Activated T-cell treated with anti-CD3 and anti-CD28 coated beads, Interleukin-2, amount 50 U/mL, for 4 hours (primary cell): Measurements from ENCODE around the gene TBC1D21. TPM values are rescaled to one million over a fixed set of nuclear protein-coding genes. Genes with fewer than 3 reads are reported as not detected.
"Not testable (repeated sequence)": the region's sequence is repeated elsewhere in the genome, so short reads cannot be mapped to it uniquely, and the experiment has no call there.

Source experiments
- ATAC-seq, 2 donors: fragments of 200-7000 bp; cut with Tn5 transposase; one replicate each; pipeline ENCODE4 v1.10.0; 2021
- DNase-seq: peaks from one replicate; pipeline ENCODE4 v3.0.0-alpha.2; 2020
- H3K27me3 Mint-ChIP-seq: one replicate; pipeline ENCODE4 v1.8.0; 2021; ENCODE audit warnings: low read depth, mixed read lengths
- H3K36me3 Mint-ChIP-seq: one replicate; pipeline ENCODE4 v1.8.0; 2022; ENCODE audit warnings: mixed read lengths; ENCODE audit not compliant: insufficient read depth
- H3K4me1 Mint-ChIP-seq: one replicate; pipeline ENCODE4 v1.8.0; 2021; ENCODE audit warnings: low read depth, mixed read lengths
- H3K4me3 Mint-ChIP-seq: one replicate; pipeline ENCODE4 v1.8.0; 2021; ENCODE audit warnings: mild to moderate bottlenecking, moderate library complexity, mixed read lengths
- H3K9me3 Mint-ChIP-seq: one replicate; pipeline ENCODE4 v1.8.0; 2021; ENCODE audit warnings: mixed read lengths
- total RNA-seq, 3 donors: library from RNA; stranded (reverse); gene quantifications; one replicate each; pipeline ENCODE4 v1.2.1, GENCODE V29; 2021

Gene TBC1D21
- total RNA-seq, 3 donors from 2014 or later: not detected

DNA sequence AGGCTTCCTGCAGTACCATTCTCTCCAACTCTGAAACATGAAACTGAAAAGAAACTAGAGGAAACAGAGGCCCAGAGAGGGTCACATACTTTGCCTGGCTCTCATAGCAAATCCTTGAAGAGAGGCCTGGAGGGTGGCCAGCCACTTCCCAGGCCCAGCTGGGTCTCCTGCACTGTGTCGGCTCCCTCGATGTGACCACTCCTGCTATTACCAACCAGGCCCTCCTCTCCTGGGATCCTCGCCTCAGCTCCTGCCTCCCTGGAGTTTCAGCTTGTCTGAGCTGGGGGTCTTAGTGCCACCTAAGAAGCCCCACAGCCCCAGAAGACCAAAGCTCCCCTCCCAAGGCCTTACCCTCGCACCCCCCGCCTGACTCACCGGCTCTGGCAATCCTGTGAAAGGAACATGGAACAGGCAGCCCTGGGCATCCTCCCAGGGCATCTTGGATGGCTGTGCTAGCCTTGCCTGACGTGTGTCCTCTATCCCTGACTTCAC lies 57.5 kb downstream of the TBC1D21 start:
- Mint-ChIP-seq H3K4me3 (no peak overlapping the region), H3K9me3 (no peaks in the 10 kb centered on the region), H3K36me3 (no peaks in the 10 kb centered on the region), H3K4me1 (peaks cover 19% of the 10 kb centered on the region), H3K27me3 (peaks cover 2% of the 10 kb centered on the region)
- ATAC-seq (no peak), DNase-seq (no peak)

DNA sequence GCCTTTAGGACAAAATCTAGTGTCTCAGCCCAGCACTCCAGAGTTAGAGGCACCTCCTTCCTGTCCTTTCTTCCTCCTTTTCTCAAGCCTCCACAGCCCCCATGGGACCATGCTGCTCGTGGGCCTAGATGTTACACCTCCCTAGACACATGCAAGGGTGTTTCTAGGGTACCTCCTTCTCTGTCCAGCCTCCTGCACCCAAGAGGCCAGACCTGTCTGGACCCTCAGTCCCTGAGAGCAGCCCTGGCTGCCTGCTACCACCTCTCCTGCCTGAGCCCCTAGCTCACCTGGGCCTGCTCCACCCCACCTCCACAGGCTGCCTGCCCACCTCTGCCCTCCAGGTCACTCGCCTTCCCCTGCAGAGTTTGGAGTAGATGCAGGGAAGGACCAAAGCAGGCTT lies 58.1 kb downstream of the TBC1D21 start:
- Mint-ChIP-seq H3K27me3 (peaks cover 2% of the 10 kb centered on the region), H3K9me3 (no peaks in the 10 kb centered on the region), H3K4me1 (peaks cover 18% of the 10 kb centered on the region), H3K4me3 (no peak overlapping the region), H3K36me3 (no peaks in the 10 kb centered on the region)
- DNase-seq: no peak
- ATAC-seq: no peak

DNA sequence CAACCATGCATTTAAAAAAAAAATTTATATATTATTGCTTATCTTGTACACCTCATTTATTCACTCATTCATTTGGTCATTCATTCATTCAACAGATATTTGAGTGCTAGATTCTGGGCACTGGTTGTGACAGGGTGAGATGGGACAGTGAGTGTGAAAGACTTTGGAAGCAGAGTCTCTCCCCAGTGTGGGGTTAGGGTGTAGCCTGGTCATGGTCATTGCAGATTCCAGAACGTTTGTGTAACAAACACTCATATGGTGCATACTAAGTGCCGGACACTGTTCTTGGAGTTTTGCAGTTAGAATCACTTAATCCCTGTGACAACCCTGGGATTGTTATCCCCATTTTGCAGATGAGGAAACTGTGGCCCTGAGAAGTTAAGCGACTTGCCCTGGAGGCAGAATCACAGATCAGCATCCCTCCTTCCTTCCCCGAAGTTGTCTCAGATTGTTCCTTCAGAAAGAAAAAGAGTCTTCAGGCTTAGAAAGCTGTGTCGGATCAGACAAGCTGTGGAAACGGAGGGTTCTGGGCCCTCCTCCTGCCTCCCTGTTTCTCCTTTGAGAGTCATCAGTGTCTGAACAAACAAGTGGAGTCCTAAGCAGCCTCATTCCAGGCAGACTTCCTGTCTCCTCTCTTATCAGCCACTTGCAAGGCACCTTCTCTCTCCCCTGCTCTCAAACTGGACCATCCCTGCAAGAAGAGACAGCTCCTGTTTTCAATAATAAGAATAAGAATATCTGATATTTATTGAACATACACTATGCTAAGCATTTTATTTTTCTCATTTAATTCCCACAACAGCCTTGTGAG lies 59.2 kb downstream of the TBC1D21 start:
- Mint-ChIP-seq H3K36me3 (no peaks in the 10 kb centered on the region), H3K4me1 (peaks cover 18% of the 10 kb centered on the region), H3K9me3 (no peaks in the 10 kb centered on the region), H3K4me3 (no peak overlapping the region), H3K27me3 (peaks cover 2% of the 10 kb centered on the region)
- ATAC-seq (no peak), DNase-seq (no peak)

DNA sequence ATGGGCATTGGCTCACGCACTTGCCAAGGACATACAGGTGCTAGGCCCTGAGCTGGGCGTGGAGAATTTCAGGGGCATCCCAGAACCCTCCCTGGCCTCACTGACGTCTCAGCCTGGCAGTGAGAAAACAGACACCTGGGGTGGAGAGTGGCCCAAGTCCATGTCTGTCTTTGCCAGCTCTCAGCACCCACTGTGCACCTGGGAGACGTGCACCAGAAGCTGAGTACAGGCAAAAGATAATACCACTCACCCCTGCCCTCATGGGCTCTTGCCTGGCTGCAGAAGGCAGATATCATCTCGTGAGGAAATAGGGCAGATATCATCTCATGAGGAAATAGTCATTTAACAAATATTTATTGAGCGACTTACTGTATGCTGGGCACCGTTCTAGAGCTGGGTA lies 60.9 kb downstream of the TBC1D21 start:
- ATAC-seq (no peak), DNase-seq (no peak)
- H3K27me3 Mint-ChIP-seq: no peaks in the 10 kb centered on the region
- H3K4me1 Mint-ChIP-seq: peaks cover 11% of the 10 kb centered on the region
- no peaks in the 10 kb centered on the region for H3K36me3 Mint-ChIP-seq
- no peak overlapping the region for H3K4me3 Mint-ChIP-seq
- no peaks in the 10 kb centered on the region for H3K9me3 Mint-ChIP-seq

DNA sequence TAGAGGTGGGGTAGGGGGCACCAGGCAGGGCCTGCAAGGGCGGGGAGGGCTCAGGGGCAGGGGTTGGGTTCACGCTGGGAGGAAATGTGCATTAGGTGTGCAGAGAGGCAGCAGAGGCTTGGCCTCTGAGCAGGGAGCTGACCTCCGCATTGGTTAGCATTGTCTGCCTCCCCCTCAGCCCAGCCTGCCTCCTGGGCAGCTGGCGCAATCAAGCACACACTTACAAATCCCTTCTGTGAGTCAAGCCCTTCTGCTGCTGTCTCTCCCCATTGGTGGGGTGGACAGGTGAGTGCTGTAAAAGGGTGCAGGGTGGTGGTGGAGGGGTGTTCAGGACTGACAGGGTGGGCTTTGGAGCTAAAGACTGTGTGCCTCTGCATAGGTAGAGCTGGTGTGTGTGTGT lies 62.2 kb downstream of the TBC1D21 start:
- H3K9me3 Mint-ChIP-seq: no peaks in the 10 kb centered on the region
- H3K4me1 Mint-ChIP-seq: peaks cover 12% of the 10 kb centered on the region
- no peak overlapping the region for H3K4me3 Mint-ChIP-seq
- ATAC-seq (no peak), DNase-seq (no peak)
- no peaks in the 10 kb centered on the region for H3K36me3 Mint-ChIP-seq
- no peaks in the 10 kb centered on the region for H3K27me3 Mint-ChIP-seq

DNA sequence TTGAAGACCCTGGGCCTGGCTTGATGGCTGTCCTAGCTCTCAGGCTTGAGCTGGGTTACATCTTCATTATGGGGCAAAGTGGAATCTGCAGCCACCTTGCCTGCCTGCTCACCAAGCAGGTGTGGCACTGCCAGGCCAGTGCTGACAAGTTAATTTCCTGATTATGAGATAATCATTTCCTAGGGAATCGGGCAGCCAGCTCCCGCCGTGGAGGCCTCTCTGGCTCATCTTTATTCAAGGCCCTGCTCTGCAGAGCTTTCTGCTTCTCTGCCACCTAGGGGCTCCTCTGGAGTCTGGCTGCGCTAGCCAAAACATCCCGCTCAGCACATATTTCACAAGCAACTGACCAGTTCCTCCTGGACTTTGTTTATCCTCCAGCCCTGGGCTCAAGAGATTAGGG lies 62.8 kb downstream of the TBC1D21 start:
- H3K4me1 Mint-ChIP-seq: peaks cover 10% of the 10 kb centered on the region
- ATAC-seq: no peak
- H3K27me3 Mint-ChIP-seq: no peaks in the 10 kb centered on the region
- no peaks in the 10 kb centered on the region for H3K9me3 Mint-ChIP-seq
- DNase-seq: no peak
- no peaks in the 10 kb centered on the region for H3K36me3 Mint-ChIP-seq
- no peak overlapping the region for H3K4me3 Mint-ChIP-seq

- Mint-ChIP-seq H3K4me1 (peaks cover 14% of the 10 kb centered on the region), H3K36me3 (no peaks in the 10 kb centered on the region), H3K4me3 (no peak overlapping the region), H3K9me3 (no peaks in the 10 kb centered on the region), H3K27me3 (no peaks in the 10 kb centered on the region)
- no peak for DNase-seq
- ATAC-seq: no peak
Observed at GRCh38 chr15:73936588-73937290, 63.4 kb downstream of the TBC1D21 start.

GRCh38 chr15:73937296-73937695 lies 63.9 kb downstream of the TBC1D21 start:
- Mint-ChIP-seq H3K4me1 (peaks cover 19% of the 10 kb centered on the region), H3K27me3 (no peaks in the 10 kb centered on the region), H3K36me3 (no peaks in the 10 kb centered on the region), H3K9me3 (no peaks in the 10 kb centered on the region), H3K4me3 (no peak overlapping the region)
- no peak for ATAC-seq
- no peak for DNase-seq

DNA sequence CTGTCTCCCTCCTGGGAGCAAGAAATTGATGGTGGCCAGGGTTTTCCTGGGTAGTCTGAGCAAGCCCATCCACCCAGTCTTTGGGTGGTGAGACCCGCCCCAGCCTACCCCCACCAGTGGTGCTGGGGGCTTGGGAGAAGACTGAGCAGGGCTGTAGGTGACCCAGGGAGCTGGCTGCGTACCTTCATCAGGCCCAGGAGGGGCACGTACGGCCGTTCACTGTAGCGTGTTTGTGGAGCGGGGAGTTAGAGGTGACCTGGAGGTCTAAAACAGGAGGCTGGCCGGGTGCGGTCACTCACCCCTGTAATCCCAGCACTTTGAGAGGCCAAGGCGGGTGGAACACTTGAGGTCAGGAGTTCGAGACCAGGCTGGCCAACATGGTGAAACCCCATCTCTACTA lies 64.4 kb downstream of the TBC1D21 start:
- H3K27me3 Mint-ChIP-seq: no peaks in the 10 kb centered on the region
- ATAC-seq (no peak), DNase-seq (no peak)
- H3K36me3 Mint-ChIP-seq: no peaks in the 10 kb centered on the region
- H3K4me1 Mint-ChIP-seq: peaks cover 23% of the 10 kb centered on the region
- no peaks in the 10 kb centered on the region for H3K9me3 Mint-ChIP-seq
- H3K4me3 Mint-ChIP-seq: no peak overlapping the region

GRCh38 chr15:73938516-73938915 lies 65.2 kb downstream of the TBC1D21 start:
- not testable (repeated sequence) for H3K27me3 Mint-ChIP-seq, H3K36me3 Mint-ChIP-seq, H3K9me3 Mint-ChIP-seq

More at GRCh38 chr15:73938516-73938915, 65.2 kb downstream of the TBC1D21 start:
- not testable (repeated sequence) for ATAC-seq, H3K4me3 Mint-ChIP-seq, DNase-seq
- peaks cover 25% of the 10 kb centered on the region for H3K4me1 Mint-ChIP-seq

Other genes with a start within 250 kb of the TBC1D21 start
- gene NPTN, start 240.2 kb upstream of the TBC1D21 start, total RNA-seq: 10 to 100 TPM; 65.5 to 68.1 (median 67.7) TPM
- gene CD276, start 189.2 kb upstream of the TBC1D21 start, total RNA-seq: 1 to 10 TPM; 2.6 to 4.1 (median 3.1) TPM
- gene INSYN1, start 120.2 kb upstream of the TBC1D21 start, total RNA-seq: not detected
- 1 to 10 TPM in 1 of 3 donors, under 1 TPM in 2; 0.65 to 1.2 (median 0.81) TPM for gene LOXL1, start 52.9 kb downstream of the TBC1D21 start, total RNA-seq
- gene STOML1, start 118.7 kb downstream of the TBC1D21 start, total RNA-seq: 10 to 100 TPM; 14.6 to 17.9 (median 16.4) TPM
- 10 to 100 TPM; 34.9 to 39.1 (median 34.9) TPM for gene PML, start 121.2 kb downstream of the TBC1D21 start, total RNA-seq
- gene GOLGA6A, start 209.0 kb downstream of the TBC1D21 start, total RNA-seq: not detected